ENCODE results near the gene EXOC6B. TPM values are rescaled to one million over a fixed set of nuclear protein-coding genes. Genes with fewer than 3 reads are reported as not detected.

EXOC6B gene
- total RNA-seq, 4 donors from 2014 or later: 14.1 to 107 (median 38.5) TPM

DNA sequence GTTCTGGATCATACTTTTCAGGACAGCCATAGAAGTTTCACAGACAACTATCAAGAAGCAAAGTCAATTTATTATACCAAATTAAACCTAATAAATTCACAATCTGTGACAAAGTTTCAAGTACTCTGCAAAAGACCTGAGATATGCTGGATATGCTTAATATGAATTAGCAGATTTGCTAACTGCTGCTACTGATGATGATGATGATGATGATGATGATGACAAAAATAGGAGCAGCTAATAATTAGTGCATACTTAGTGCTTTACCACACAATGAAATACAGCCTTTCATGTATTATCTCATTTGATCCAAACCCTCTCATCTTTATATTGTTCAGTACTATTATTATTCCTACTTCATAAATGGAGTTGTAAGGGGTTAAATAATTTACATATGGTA is 462.4 kb downstream of the EXOC6B start:
- Histone ChIP-seq H3K4me3 (no peak overlapping the region), H3K9me3 (no peaks in the 10 kb centered on the region), H3K36me3 (no peaks in the 10 kb centered on the region), H3K27ac (no peak overlapping the region), H3K4me1 (no peaks in the 10 kb centered on the region), H3K27me3 (no peaks in the 10 kb centered on the region)
- TF ChIP-seq, protein P1, sequence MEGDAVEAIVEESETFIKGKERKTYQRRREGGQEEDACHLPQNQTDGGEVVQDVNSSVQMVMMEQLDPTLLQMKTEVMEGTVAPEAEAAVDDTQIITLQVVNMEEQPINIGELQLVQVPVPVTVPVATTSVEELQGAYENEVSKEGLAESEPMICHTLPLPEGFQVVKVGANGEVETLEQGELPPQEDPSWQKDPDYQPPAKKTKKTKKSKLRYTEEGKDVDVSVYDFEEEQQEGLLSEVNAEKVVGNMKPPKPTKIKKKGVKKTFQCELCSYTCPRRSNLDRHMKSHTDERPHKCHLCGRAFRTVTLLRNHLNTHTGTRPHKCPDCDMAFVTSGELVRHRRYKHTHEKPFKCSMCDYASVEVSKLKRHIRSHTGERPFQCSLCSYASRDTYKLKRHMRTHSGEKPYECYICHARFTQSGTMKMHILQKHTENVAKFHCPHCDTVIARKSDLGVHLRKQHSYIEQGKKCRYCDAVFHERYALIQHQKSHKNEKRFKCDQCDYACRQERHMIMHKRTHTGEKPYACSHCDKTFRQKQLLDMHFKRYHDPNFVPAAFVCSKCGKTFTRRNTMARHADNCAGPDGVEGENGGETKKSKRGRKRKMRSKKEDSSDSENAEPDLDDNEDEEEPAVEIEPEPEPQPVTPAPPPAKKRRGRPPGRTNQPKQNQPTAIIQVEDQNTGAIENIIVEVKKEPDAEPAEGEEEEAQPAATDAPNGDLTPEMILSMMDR (IDR thresholded peaks at IDR 0.05): no peak
- TF ChIP-seq POLR2A (IDR thresholded peaks at IDR 0.05): no peak
- intact Hi-C loops (cut with DNase I; ENCODE audit: low total_unique reads): no loop called here
- DNase-seq: no peak

DNA sequence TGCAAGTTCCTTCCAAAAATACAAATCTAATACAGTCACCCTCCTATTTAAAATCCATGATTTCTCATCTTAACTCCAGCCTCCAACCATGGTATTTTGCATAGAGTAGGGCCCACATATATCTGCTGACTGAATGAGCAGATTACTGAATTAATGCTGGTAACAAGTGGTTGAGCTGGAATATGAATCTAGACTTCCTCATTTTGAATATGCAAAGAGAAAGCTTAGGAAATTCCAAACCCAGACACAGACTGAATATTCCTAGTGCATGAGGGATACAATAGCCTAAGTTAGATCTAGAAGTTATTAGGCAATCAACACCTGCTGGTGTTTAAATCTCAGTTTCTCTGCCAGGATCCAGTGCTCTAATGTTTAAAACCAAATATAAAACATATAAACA is 463.1 kb downstream of the EXOC6B start:
- Histone ChIP-seq H3K27ac (no peak overlapping the region), H3K4me3 (no peak overlapping the region), H3K9me3 (no peaks in the 10 kb centered on the region), H3K36me3 (no peaks in the 10 kb centered on the region), H3K27me3 (no peaks in the 10 kb centered on the region), H3K4me1 (no peaks in the 10 kb centered on the region)
- no peak for TF ChIP-seq POLR2A (IDR thresholded peaks at IDR 0.05)
- TF ChIP-seq, protein P1 (IDR thresholded peaks at IDR 0.05): no peak
- no peak for DNase-seq
- intact Hi-C loops (cut with DNase I; ENCODE audit: low total_unique reads): no loop called here

DNA sequence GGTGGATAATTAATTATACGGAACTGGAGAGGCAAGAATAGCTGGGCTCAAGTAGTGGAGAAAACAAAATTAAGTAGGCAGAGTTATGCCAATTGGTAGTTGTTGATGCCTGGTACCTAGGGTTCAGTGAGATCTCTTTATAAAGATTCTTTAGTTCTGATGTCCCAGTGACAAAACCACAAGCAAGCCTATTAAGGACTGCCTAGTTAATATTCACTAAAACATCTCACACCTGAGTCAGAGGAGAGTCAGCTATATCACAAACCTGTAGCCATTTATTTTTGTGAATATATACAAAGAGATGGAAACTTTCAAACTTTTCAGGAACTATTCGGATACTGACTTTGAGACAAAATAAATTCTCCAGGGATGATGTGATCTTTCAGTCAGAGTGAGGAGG is 464.3 kb downstream of the EXOC6B start:
- no peak overlapping the region for H3K4me3 ChIP-seq
- TF ChIP-seq, protein P1 (IDR thresholded peaks at IDR 0.05): no peak
- no peak for TF ChIP-seq POLR2A (IDR thresholded peaks at IDR 0.05)
- DNase-seq: no peak
- intact Hi-C loops (cut with DNase I; ENCODE audit: low total_unique reads): no loop called here
- H3K27ac ChIP-seq: no peak overlapping the region
- H3K4me1 ChIP-seq: no peaks in the 10 kb centered on the region
- H3K9me3 ChIP-seq: no peaks in the 10 kb centered on the region
- H3K36me3 ChIP-seq: no peaks in the 10 kb centered on the region
- no peaks in the 10 kb centered on the region for H3K27me3 ChIP-seq

DNA sequence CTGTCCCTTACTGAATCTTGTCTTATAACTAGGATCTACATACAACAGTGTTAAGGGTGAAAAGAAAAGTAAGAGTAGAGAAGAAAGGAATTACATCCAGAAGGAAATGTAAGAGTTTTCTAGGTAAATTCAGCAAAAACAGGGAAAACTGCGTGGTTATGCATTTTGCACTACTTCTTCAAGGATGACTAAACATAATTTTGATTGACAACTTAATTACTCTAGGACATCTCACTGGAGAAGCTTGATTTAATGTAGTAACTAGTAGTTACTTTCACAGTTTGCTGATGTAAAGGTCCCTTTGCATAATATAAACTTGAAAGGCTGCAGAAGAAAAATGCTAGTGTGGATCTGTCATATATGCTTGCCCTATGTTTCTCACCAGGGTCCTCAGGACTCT is 464.8 kb downstream of the EXOC6B start:
- H3K27ac ChIP-seq: no peak overlapping the region
- TF ChIP-seq POLR2A (IDR thresholded peaks at IDR 0.05): no peak
- TF ChIP-seq, protein P1 (IDR thresholded peaks at IDR 0.05): no peak
- no peaks in the 10 kb centered on the region for H3K36me3 ChIP-seq
- H3K4me1 ChIP-seq: no peaks in the 10 kb centered on the region
- H3K9me3 ChIP-seq: no peaks in the 10 kb centered on the region
- H3K4me3 ChIP-seq: no peak overlapping the region
- DNase-seq: no peak
- no peaks in the 10 kb centered on the region for H3K27me3 ChIP-seq
- intact Hi-C loops (cut with DNase I; ENCODE audit: low total_unique reads): no loop called here

DNA sequence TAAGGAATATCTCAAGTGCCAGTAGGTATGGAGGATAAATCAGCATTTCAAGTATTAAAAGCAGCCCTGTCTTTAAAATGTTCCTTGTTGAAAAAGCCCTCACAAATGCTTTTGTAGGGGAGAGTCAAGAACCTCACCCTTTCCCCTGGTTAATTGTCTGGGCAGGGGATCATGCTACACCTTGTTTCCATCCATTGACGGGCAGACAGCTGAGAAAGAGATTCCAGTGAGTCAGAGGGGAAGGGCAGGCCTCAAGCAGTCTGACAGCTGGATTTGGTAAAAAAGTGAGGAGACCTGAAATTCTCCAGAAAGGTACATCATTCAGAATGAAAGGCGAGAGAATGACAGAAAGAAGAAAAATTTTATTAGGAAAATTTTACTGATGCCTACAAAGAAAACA is 475.0 kb downstream of the EXOC6B start:
- Histone ChIP-seq H3K4me1 (no peaks in the 10 kb centered on the region), H3K27me3 (no peaks in the 10 kb centered on the region), H3K36me3 (no peaks in the 10 kb centered on the region), H3K9me3 (no peaks in the 10 kb centered on the region), H3K27ac (no peak overlapping the region), H3K4me3 (no peak overlapping the region)
- no peak for DNase-seq
- intact Hi-C loops (cut with DNase I; ENCODE audit: low total_unique reads): no loop called here
- TF ChIP-seq, protein P1 (IDR thresholded peaks at IDR 0.05): no peak
- TF ChIP-seq POLR2A (IDR thresholded peaks at IDR 0.05): no peak
